Activated T-cell treated with anti-CD3 and anti-CD28 coated beads, Interleukin-2, amount 50 U/mL, for 4 hours (primary cell): ENCODE data around the gene ABCA3. TPM values are rescaled to one million over a fixed set of nuclear protein-coding genes. Genes with fewer than 3 reads are reported as not detected.
"Not testable (repeated sequence)": the region's sequence is repeated elsewhere in the genome, so short reads cannot be mapped to it uniquely, and the experiment has no call there.

Experiments used
- ATAC-seq, 2 donors: fragments of 200-7000 bp; cut with Tn5 transposase; one replicate each; pipeline ENCODE4 v1.10.0; 2021
- DNase-seq: peaks from one replicate; pipeline ENCODE4 v3.0.0-alpha.2; 2020
- H3K27me3 Mint-ChIP-seq: one replicate; pipeline ENCODE4 v1.8.0; 2021; ENCODE audit warnings: low read depth, mixed read lengths
- H3K36me3 Mint-ChIP-seq: one replicate; pipeline ENCODE4 v1.8.0; 2022; ENCODE audit warnings: mixed read lengths; ENCODE audit not compliant: insufficient read depth
- H3K4me1 Mint-ChIP-seq: one replicate; pipeline ENCODE4 v1.8.0; 2021; ENCODE audit warnings: low read depth, mixed read lengths
- H3K4me3 Mint-ChIP-seq: one replicate; pipeline ENCODE4 v1.8.0; 2021; ENCODE audit warnings: mild to moderate bottlenecking, moderate library complexity, mixed read lengths
- H3K9me3 Mint-ChIP-seq: one replicate; pipeline ENCODE4 v1.8.0; 2021; ENCODE audit warnings: mixed read lengths
- total RNA-seq, 3 donors: library from RNA; stranded (reverse); gene quantifications; one replicate each; pipeline ENCODE4 v1.2.1, GENCODE V29; 2021

Gene ABCA3
- total RNA-seq, 3 donors from 2014 or later = 2.4 to 3.7 (median 2.7) TPM

GRCh38 chr16:2251296-2252111 is 89.0 kb downstream of the ABCA3 start, which contains the start of gene ECI1:
ECI1 (minus strand) TSS chr16:2251587; CDS start chr16:2251566, 21 bp downstream.
- H3K4me1 Mint-ChIP-seq = peaks cover 10% of the 10 kb centered on the region
- peak; percentile 74 to 80 for ATAC-seq
- H3K36me3 Mint-ChIP-seq = peaks cover 19% of the 10 kb centered on the region
- peak within 1 kb of the TSS; percentile 85 for H3K4me3 Mint-ChIP-seq
- DNase-seq = peak; percentile 68
- no peaks in the 10 kb centered on the region for H3K9me3 Mint-ChIP-seq
- H3K27me3 Mint-ChIP-seq = no peaks in the 10 kb centered on the region

GRCh38 chr16:2250652-2251295 is 89.8 kb downstream of the ABCA3 start:
- Mint-ChIP-seq H3K27me3 (no peaks in the 10 kb centered on the region), H3K36me3 (peaks cover 15% of the 10 kb centered on the region), H3K9me3 (no peaks in the 10 kb centered on the region), H3K4me1 (peaks cover 10% of the 10 kb centered on the region), H3K4me3 (peak overlapping the region; percentile 85)
- DNase-seq = peak; percentile 30
- peak; percentile 38 to 45 for ATAC-seq

- Mint-ChIP-seq H3K4me3 (no peak overlapping the region), H3K36me3 (peaks cover 5% of the 10 kb centered on the region), H3K4me1 (peaks cover 3% of the 10 kb centered on the region), H3K27me3 (no peaks in the 10 kb centered on the region), H3K9me3 (no peaks in the 10 kb centered on the region)
- DNase-seq (no peak), ATAC-seq (no peak)
These were observed 94.1 kb downstream of the ABCA3 start for GRCh38 chr16:2246301-2246885.

GRCh38 chr16:2244926-2245795 is 95.4 kb downstream of the ABCA3 start:
- Mint-ChIP-seq H3K4me3 (no peak overlapping the region), H3K9me3 (no peaks in the 10 kb centered on the region), H3K36me3 (peaks cover 5% of the 10 kb centered on the region), H3K4me1 (no peaks in the 10 kb centered on the region), H3K27me3 (no peaks in the 10 kb centered on the region)
- ATAC-seq = no peak
- no peak for DNase-seq

- Mint-ChIP-seq H3K27me3 (no peaks in the 10 kb centered on the region), H3K4me3 (no peak overlapping the region), H3K36me3 (peaks cover 5% of the 10 kb centered on the region), H3K4me1 (no peaks in the 10 kb centered on the region), H3K9me3 (no peaks in the 10 kb centered on the region)
- DNase-seq = no peak
- no peak for ATAC-seq
These were observed 96.2 kb downstream of the ABCA3 start for GRCh38 chr16:2244301-2244700.

- ATAC-seq (peak in 1 of 2 donors; percentile 25), DNase-seq (no peak)
- no peak overlapping the region for H3K4me3 Mint-ChIP-seq
- peaks cover 5% of the 10 kb centered on the region for H3K36me3 Mint-ChIP-seq
- H3K4me1 Mint-ChIP-seq = no peaks in the 10 kb centered on the region
- no peaks in the 10 kb centered on the region for H3K27me3 Mint-ChIP-seq
- H3K9me3 Mint-ChIP-seq = no peaks in the 10 kb centered on the region
These were observed 96.7 kb downstream of the ABCA3 start for GRCh38 chr16:2243781-2244180.

- Mint-ChIP-seq H3K36me3 (peaks cover 5% of the 10 kb centered on the region), H3K9me3 (no peaks in the 10 kb centered on the region), H3K27me3 (no peaks in the 10 kb centered on the region), H3K4me3 (no peak overlapping the region), H3K4me1 (no peaks in the 10 kb centered on the region)
- DNase-seq (no peak), ATAC-seq (no peak)
These were observed 97.4 kb downstream of the ABCA3 start for GRCh38 chr16:2243031-2243528.

GRCh38 chr16:2242598-2242997 is 97.9 kb downstream of the ABCA3 start:
- peaks cover 5% of the 10 kb centered on the region for H3K36me3 Mint-ChIP-seq
- H3K4me1 Mint-ChIP-seq = no peaks in the 10 kb centered on the region
- H3K9me3 Mint-ChIP-seq = no peaks in the 10 kb centered on the region
- no peaks in the 10 kb centered on the region for H3K27me3 Mint-ChIP-seq
- H3K4me3 Mint-ChIP-seq = no peak overlapping the region
- DNase-seq = no peak
- ATAC-seq = no peak

- not testable (repeated sequence) for H3K27me3 Mint-ChIP-seq, DNase-seq, ATAC-seq, H3K9me3 Mint-ChIP-seq, H3K4me3 Mint-ChIP-seq, H3K36me3 Mint-ChIP-seq, H3K4me1 Mint-ChIP-seq
These were observed 100.2 kb downstream of the ABCA3 start for GRCh38 chr16:2240331-2240730.

- Mint-ChIP-seq H3K4me3 (no peak overlapping the region), H3K36me3 (peaks cover 10% of the 10 kb centered on the region), H3K4me1 (no peaks in the 10 kb centered on the region), H3K9me3 (no peaks in the 10 kb centered on the region), H3K27me3 (no peaks in the 10 kb centered on the region)
- ATAC-seq (no peak), DNase-seq (no peak)
These were observed 101.5 kb downstream of the ABCA3 start for GRCh38 chr16:2238838-2239675.

- DNase-seq (no peak), ATAC-seq (no peak)
- H3K9me3 Mint-ChIP-seq = no peaks in the 10 kb centered on the region
- H3K4me1 Mint-ChIP-seq = no peaks in the 10 kb centered on the region
- no peaks in the 10 kb centered on the region for H3K27me3 Mint-ChIP-seq
- H3K4me3 Mint-ChIP-seq = no peak overlapping the region
- peaks cover 13% of the 10 kb centered on the region for H3K36me3 Mint-ChIP-seq
These were observed 102.2 kb downstream of the ABCA3 start for GRCh38 chr16:2238150-2238837.

- ATAC-seq = no peak
- Mint-ChIP-seq H3K4me3 (no peak overlapping the region), H3K9me3 (no peaks in the 10 kb centered on the region), H3K4me1 (no peaks in the 10 kb centered on the region), H3K27me3 (no peaks in the 10 kb centered on the region), H3K36me3 (peaks cover 13% of the 10 kb centered on the region)
- no peak for DNase-seq
These were observed 102.9 kb downstream of the ABCA3 start for GRCh38 chr16:2237493-2238149.
